GM06990 (cell line): Measurements from ENCODE around the gene SLC30A1.

Source experiments
- DNase-seq: peaks from one replicate; pipeline ENCODE4 v3.0.0-alpha.2; 2011; ENCODE audit not compliant: insufficient read length; ENCODE audit errors: extremely low read depth
- H3K27me3 ChIP-seq: replicated peaks from 2 replicates; pipeline ENCODE4 v1.6.0; 2011; ENCODE audit warnings: low read length; ENCODE audit not compliant: control insufficient read depth, insufficient read depth
- H3K36me3 ChIP-seq: 2 replicates; pipeline ENCODE4 v1.5.1; 2011; ENCODE audit warnings: low read length; ENCODE audit not compliant: control insufficient read depth, insufficient read depth
- H3K4me3 ChIP-seq: replicated peaks from 2 replicates; pipeline ENCODE4 v1.5.1; 2011; ENCODE audit warnings: low read depth, mild to moderate bottlenecking, control low read depth, low read length
- CTCF ChIP-seq: IDR thresholded peaks from 2 replicates; pipeline ENCODE4 v1.5.1; 2011; ENCODE audit warnings: low read length, control low read depth, mild to moderate bottlenecking, inconsistent platforms; ENCODE audit not compliant: insufficient read depth, poor library complexity, severe bottlenecking

SLC30A1 gene

GRCh38 chr1:211551638-211552460 is 27.1 kb downstream of the SLC30A1 start:
- no peak for DNase-seq
- Histone ChIP-seq H3K4me3 (no peak overlapping the region), H3K27me3 (no peaks in the 10 kb centered on the region), H3K36me3 (no peaks in the 10 kb centered on the region)
- no peak for TF ChIP-seq CTCF

GRCh38 chr1:211549092-211549711 is 29.8 kb downstream of the SLC30A1 start:
- no peak for DNase-seq
- no peak for TF ChIP-seq CTCF
- Histone ChIP-seq H3K36me3 (no peaks in the 10 kb centered on the region), H3K4me3 (no peak overlapping the region), H3K27me3 (no peaks in the 10 kb centered on the region)

GRCh38 chr1:211548321-211549091 is 30.5 kb downstream of the SLC30A1 start:
- Histone ChIP-seq H3K4me3 (no peak overlapping the region), H3K36me3 (no peaks in the 10 kb centered on the region), H3K27me3 (no peaks in the 10 kb centered on the region)
- no peak for DNase-seq
- no peak for TF ChIP-seq CTCF

GRCh38 chr1:211547710-211548109 is 31.3 kb downstream of the SLC30A1 start:
- DNase-seq = no peak
- Histone ChIP-seq H3K27me3 (no peaks in the 10 kb centered on the region), H3K4me3 (no peak overlapping the region), H3K36me3 (no peaks in the 10 kb centered on the region)
- TF ChIP-seq CTCF = no peak

GRCh38 chr1:211546543-211546942 is 32.4 kb downstream of the SLC30A1 start:
- no peak for TF ChIP-seq CTCF
- no peak for DNase-seq
- no peaks in the 10 kb centered on the region for H3K27me3 ChIP-seq
- H3K4me3 ChIP-seq = no peak overlapping the region
- H3K36me3 ChIP-seq = no peaks in the 10 kb centered on the region
